ENCODE measurements around the gene CPED1.
"Not testable (repeated sequence)": the region's sequence is repeated elsewhere in the genome, so short reads cannot be mapped to it uniquely, and the experiment has no call there.

Gene CPED1

GRCh38 chr7:121042899-121043298 is 54.4 kb downstream of the CPED1 start:
- DNase-seq = no peak

- no peak for DNase-seq
Observed at GRCh38 chr7:121043314-121044234, 55.1 kb downstream of the CPED1 start.

- no peak for DNase-seq
Observed at GRCh38 chr7:121045090-121045489, 56.6 kb downstream of the CPED1 start.

GRCh38 chr7:121046009-121046408 is 57.5 kb downstream of the CPED1 start:
- DNase-seq = no peak

- no peak for DNase-seq
Observed at GRCh38 chr7:121046893-121047468, 58.5 kb downstream of the CPED1 start.

GRCh38 chr7:121048195-121048594 is 59.7 kb downstream of the CPED1 start:
- DNase-seq = no peak

- DNase-seq = no peak
Observed at GRCh38 chr7:121049028-121049791, 60.7 kb downstream of the CPED1 start.

GRCh38 chr7:121049897-121050296 is 61.4 kb downstream of the CPED1 start:
- DNase-seq = no peak

GRCh38 chr7:121053219-121053618 is 64.7 kb downstream of the CPED1 start:
- DNase-seq = no peak

- DNase-seq = no peak
Observed at GRCh38 chr7:121054925-121055324, 66.4 kb downstream of the CPED1 start.

GRCh38 chr7:121057878-121058277 is 69.4 kb downstream of the CPED1 start:
- no peak for DNase-seq

GRCh38 chr7:121058975-121059374 is 70.5 kb downstream of the CPED1 start:
- no peak for DNase-seq

- not testable (repeated sequence) for DNase-seq
Observed at GRCh38 chr7:121059979-121060509, 71.5 kb downstream of the CPED1 start.

GRCh38 chr7:121061677-121062582 is 73.4 kb downstream of the CPED1 start:
- DNase-seq = no peak

- no peak for DNase-seq
Observed at GRCh38 chr7:121062671-121063279, 74.3 kb downstream of the CPED1 start.

GRCh38 chr7:121067717-121068116 is 79.2 kb downstream of the CPED1 start:
- DNase-seq = not testable (repeated sequence)

GRCh38 chr7:121069346-121070100 is 81.0 kb downstream of the CPED1 start:
- no peak for DNase-seq

- DNase-seq = no peak
Observed at GRCh38 chr7:121071132-121071531, 82.6 kb downstream of the CPED1 start.

- DNase-seq = no peak
Observed at GRCh38 chr7:121071662-121072061, 83.2 kb downstream of the CPED1 start.

GRCh38 chr7:121072826-121073225 is 84.3 kb downstream of the CPED1 start:
- no peak for DNase-seq

Data from activated naive CD4-positive, alpha-beta T cell treated with anti-CD3 and anti-CD28 coated beads, Interleukin-2, amount 50 U/mL, for 16 hours (primary cell).